Gastrocnemius medialis (tissue), 4 donors: ENCODE data around the gene MKKS.

ENCODE experiments used
- CTCF ChIP-seq, 5 experiments: fragments of 450-650 bp in 3 of 5; fragments of 200-600 bp in 2 of 5; sonication (generic) in 2 of 5; IDR thresholded peaks in 4 of 5; conservative IDR thresholded peaks in 1 of 5; 1 replicate in 4 of 5; 2 replicates in 1 of 5; pipeline ENCODE4 v1.5.1; 2016 to 2019; ENCODE audit warnings: antibody characterized with exemption in 5 of 5, mild to moderate bottlenecking in 3 of 5, moderate library complexity in 3 of 5
- POLR2A ChIP-seq, 2 donors: fragments of 450-650 bp; IDR thresholded peaks; one replicate each; pipeline ENCODE4 v1.6.1; 2017; ENCODE audit warnings: antibody characterized with exemption in 2 of 2, mild to moderate bottlenecking in 2 of 2, moderate library complexity in 2 of 2

GRCh38 chr20:10370091-10370887 lies 63.7 kb downstream of the MKKS start:
- TF ChIP-seq POLR2A (IDR thresholded peaks at IDR 0.05) (no peak), CTCF (IDR thresholded peaks at IDR 0.05 in 4 of 5, conservative IDR thresholded peaks at IDR 0.05 in 1 of 5) (no peak)
